ENCODE data around the gene APOBEC3B. TPM values are rescaled to one million over a fixed set of nuclear protein-coding genes. Genes with fewer than 3 reads are reported as not detected.
A peak's percentile ranks its signal among the peaks of the same experiment; 100 is the strongest.
"Not testable (repeated sequence)": the region's sequence is repeated elsewhere in the genome, so short reads cannot be mapped to it uniquely, and the experiment has no call there.

APOBEC3B gene
- total and polyA plus RNA-seq, 11 donors, result 0.49 to 10.3 (median 1.0) TPM; not detected in 2

- intact Hi-C loops (cut with DNase I), result loop anchor here in 1 of 10 donors (5.0 kb wide), 1 partner anchor 106 kb away; no protein-coding TSS in a partner anchor
Measured at GRCh38 chr22:39010946-39011345, 28.8 kb downstream of the APOBEC3B start.

DNA sequence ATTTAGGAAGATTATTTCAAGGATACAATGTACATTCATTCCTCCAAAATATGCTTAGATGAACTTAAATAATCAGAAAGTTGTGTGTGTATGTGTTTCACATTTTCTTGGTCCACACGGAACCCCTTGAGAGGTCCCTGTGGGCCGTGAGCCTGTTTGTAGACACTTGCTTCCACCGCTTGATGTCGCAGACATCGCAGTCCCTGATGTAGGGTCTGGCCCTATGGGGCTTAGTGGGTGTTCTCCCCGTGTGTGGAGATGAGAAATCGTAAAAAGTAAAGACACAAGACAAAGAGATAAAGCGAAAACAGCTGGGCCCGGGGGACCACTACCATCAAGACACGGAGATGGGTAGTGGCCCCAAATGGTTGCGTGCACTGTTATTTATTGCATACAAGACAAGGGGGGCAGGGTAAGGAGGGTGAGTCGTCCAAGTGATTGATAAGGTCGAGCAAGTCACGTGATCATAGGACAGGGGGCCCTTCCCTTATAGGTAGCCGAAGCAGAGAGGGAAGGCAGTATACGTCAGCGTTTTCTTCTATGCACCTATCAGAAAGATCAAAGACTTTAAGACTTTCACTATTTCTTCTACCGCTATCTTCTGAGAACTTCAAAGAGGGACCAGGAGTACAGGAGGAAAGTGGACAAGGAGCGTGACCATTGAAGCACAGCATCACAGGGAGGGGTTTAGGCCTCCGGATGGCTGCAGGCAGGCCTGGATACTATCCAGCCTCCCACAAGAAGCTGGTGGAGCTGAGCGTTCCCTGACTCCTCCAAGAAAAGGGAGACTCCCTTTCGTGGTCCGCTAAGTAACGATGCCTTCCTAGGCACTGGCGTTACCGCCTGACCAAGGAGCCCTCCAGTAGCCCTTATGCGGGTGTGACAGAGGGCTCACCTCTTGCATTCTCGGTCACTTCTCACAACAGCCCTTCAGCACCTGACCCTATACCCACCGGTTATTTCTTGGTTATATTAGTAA, 30.7 kb downstream of the APOBEC3B start:
- H3K36me3 ChIP-seq, result no peaks in the 10 kb centered on the region
- DNase-seq (no peak), ATAC-seq (no peak)
- TF ChIP-seq, protein P1, sequence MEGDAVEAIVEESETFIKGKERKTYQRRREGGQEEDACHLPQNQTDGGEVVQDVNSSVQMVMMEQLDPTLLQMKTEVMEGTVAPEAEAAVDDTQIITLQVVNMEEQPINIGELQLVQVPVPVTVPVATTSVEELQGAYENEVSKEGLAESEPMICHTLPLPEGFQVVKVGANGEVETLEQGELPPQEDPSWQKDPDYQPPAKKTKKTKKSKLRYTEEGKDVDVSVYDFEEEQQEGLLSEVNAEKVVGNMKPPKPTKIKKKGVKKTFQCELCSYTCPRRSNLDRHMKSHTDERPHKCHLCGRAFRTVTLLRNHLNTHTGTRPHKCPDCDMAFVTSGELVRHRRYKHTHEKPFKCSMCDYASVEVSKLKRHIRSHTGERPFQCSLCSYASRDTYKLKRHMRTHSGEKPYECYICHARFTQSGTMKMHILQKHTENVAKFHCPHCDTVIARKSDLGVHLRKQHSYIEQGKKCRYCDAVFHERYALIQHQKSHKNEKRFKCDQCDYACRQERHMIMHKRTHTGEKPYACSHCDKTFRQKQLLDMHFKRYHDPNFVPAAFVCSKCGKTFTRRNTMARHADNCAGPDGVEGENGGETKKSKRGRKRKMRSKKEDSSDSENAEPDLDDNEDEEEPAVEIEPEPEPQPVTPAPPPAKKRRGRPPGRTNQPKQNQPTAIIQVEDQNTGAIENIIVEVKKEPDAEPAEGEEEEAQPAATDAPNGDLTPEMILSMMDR (IDR thresholded peaks at IDR 0.05), result no peak
- no peak for TF ChIP-seq POLR2A (IDR thresholded peaks at IDR 0.05)
- peak overlapping the region in 1 of 12 donors; percentile 94 for H3K27ac ChIP-seq
- no peak overlapping the region for H3K4me3 ChIP-seq
- 89 to 90% (median 89%) methylated on average over 29 of the region's 29 CpGs for WGBS, 4 donors
- H3K4me1 ChIP-seq, result peaks cover 0 to 22% (median 10%) of the 10 kb centered on the region in 12 donors
- no peaks in the 10 kb centered on the region for H3K27me3 ChIP-seq
- no peaks in the 10 kb centered on the region for H3K9me3 ChIP-seq
- intact Hi-C loops (cut with DNase I), result loop anchor here in 1 of 10 donors (5.0 kb wide), 1 partner anchor 104 kb away; no protein-coding TSS in a partner anchor

More at GRCh38 chr22:39010946-39011345, 28.8 kb downstream of the APOBEC3B start:
- H3K9me3 ChIP-seq, result no peaks in the 10 kb centered on the region
- no peaks in the 10 kb centered on the region for H3K27me3 ChIP-seq
- TF ChIP-seq, protein P1 (IDR thresholded peaks at IDR 0.05), result no peak
- TF ChIP-seq POLR2A (IDR thresholded peaks at IDR 0.05), result no peak
- H3K36me3 ChIP-seq, result no peaks in the 10 kb centered on the region
- H3K4me1 ChIP-seq, result peaks cover 0 to 24% (median 10%) of the 10 kb centered on the region in 12 donors
- ATAC-seq, result no peak
- no peak overlapping the region for H3K4me3 ChIP-seq
- 77 to 83% (median 80%) methylated on average over 15 of the region's 15 CpGs for WGBS, 4 donors
- DNase-seq, result no peak
- H3K27ac ChIP-seq, result no peak overlapping the region

DNA sequence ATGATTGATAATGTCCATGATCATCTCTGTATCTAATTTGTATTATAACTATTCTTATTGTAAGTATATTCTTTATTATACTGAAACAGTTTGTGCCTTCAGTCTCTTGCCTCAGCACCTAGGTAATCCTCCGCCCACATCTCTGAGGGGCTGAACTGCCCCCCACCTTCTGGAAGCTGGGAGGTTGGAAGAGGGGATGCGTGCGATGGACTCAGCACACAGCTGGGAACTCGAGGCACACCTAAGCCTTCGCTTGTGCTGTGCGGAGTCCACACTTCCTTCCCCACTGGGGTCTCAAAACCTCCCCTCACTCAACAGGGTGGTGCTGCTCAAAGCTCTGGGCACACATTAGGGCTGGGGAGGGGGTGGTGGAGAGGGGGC, 31.4 kb downstream of the APOBEC3B start:
- not testable (repeated sequence) for H3K9me3 ChIP-seq, H3K36me3 ChIP-seq, H3K27me3 ChIP-seq, DNase-seq
- intact Hi-C loops (cut with DNase I), result loop anchor here in 1 of 10 donors (5.0 kb wide), 1 partner anchor 104 kb away; no protein-coding TSS in a partner anchor
- ATAC-seq, result peak in 3 of 4 donors; percentile 21 to 46 (median 23)
- Histone ChIP-seq H3K27ac (peak overlapping the region in 11 of 12 donors; percentile 70 to 94 (median 77)), H3K4me3 (peak overlapping the region in 10 of 12 donors; percentile 50 to 71 (median 64)), H3K4me1 (peaks cover 0 to 22% (median 10%) of the 10 kb centered on the region in 12 donors)
- 75 to 88% (median 81%) methylated on average over 6 of the region's 6 CpGs for WGBS, 4 donors

DNA sequence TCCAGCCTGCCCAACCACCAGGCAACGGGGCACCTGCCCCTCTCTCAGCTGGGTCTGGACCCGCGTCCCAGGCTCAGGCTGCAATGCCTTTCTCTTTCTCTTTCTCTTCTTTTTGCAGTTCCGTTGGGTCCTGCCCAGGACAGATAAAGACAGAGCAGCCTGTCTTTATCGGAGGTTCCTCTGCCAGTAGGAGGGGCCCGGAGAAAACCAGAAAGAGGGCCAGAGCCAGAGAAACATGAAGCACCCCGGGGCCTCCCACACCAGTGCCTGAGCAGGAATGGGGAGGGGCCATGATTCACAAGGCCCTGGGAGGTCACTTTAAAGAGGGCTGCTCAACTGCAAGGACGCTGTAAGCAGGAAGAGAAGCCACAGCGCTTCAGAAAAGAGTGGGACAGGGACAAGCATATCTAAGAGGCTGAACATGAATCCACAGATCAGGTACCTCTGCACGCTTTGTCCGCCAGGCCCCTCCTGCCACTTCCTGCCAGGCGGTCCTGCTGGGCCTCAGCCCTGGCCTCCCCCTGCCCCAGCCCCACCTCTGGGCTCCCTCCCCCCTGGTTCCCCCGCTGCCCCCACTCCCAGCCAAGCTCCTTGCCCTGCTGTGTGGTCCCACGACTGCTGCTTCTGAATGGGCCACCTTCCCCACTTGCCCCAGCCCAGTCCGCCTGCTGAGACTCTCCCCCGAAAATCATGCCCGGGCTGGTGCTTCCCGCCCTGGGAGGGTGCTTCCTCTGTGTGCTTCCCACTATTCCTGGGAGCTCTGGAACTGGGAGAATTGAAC, 32.0 kb downstream of the APOBEC3B start, which contains the start of gene APOBEC3C:
TSS of gene APOBEC3C (plus strand) at position 316 of the 781 bp plus-strand sequence. CDS start at position 422, 106 bp downstream.
- DNase-seq (peak; percentile 77 to 85 (median 78)), ATAC-seq (peak; percentile 90 to 97 (median 96))
- Histone ChIP-seq H3K36me3 (peaks cover 0 to 5% (median 0%) of the 10 kb centered on the region in 9 donors), H3K4me3 (peak within 1 kb of the TSS; percentile 20 to 71 (median 61)), H3K9me3 (no peaks in the 10 kb centered on the region), H3K27me3 (no peaks in the 10 kb centered on the region), H3K4me1 (peaks cover 0 to 22% (median 10%) of the 10 kb centered on the region in 12 donors), H3K27ac (peak within 1 kb of the TSS in 11 of 12 donors; percentile 70 to 94 (median 77))
- peak in 1 of 2 donors; percentile 53 for TF ChIP-seq POLR2A (IDR thresholded peaks at IDR 0.05)
- TF ChIP-seq, protein P1 (IDR thresholded peaks at IDR 0.05), result no peak
- intact Hi-C loops (cut with DNase I), result loop anchor here in 1 of 10 donors (5.0 kb wide), 1 partner anchor 103 kb away; no protein-coding TSS in a partner anchor
- WGBS, 4 donors, result 3 to 5% (median 4%) methylated on average over 16 to 18 of the region's 18 CpGs

DNA sequence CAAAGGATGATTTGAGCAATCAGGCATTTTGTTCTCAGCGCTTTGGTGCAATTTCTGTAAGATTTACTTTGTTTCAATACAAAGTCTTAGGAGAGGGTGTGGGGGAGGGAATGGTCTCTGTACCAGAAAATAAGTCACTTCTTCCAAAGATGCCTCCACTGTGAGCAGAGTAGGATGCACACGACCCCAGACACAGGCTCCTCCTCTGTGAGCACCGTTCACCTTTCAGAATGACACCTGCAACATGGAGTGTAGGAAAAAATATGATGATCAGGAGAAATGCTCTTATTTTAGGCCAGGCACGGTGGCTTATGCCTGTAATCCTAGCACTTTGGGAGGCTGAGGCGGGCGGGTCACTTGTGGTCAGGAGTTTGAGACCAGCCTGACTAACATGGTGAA, 32.6 kb downstream of the APOBEC3B start:
- not testable (repeated sequence) for H3K9me3 ChIP-seq, DNase-seq, ATAC-seq, H3K27me3 ChIP-seq, H3K36me3 ChIP-seq
- H3K4me3 ChIP-seq, result peak overlapping the region; percentile 20 to 71 (median 61)
- intact Hi-C loops (cut with DNase I), result loop anchor here in 1 of 10 donors (5.0 kb wide), 1 partner anchor 103 kb away; no protein-coding TSS in a partner anchor
- H3K4me1 ChIP-seq, result peaks cover 0 to 22% (median 10%) of the 10 kb centered on the region in 12 donors
- WGBS, 4 donors, result 48 to 55% (median 55%) methylated on average over 6 of the region's 6 CpGs
- peak overlapping the region in 11 of 12 donors; percentile 70 to 94 (median 77) for H3K27ac ChIP-seq
